ENCODE measurements around the gene MYO5C.
A peak's percentile ranks its signal among the peaks of the same experiment; 100 is the strongest.

The MYO5C gene

DNA sequence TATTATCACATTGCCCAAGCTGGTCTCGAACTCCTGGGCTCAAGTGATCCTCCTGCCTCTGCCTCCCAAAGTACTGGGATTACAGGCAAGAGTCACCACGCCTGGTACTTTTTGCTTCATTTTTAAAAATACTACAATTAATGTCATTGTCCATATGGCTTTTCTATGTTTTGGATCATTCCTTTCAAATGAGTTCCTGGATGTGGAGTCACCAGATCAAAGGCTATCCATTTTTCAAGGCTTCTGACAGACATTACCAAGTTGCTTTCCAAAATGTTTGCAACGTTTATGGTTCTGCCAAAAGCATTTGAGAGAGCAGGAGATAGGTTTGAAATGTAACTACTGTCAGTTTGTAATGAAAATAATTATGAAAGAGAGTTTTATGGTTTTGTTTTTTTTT, 148.8 kb downstream of the MYO5C start:
- DNase-seq (ENCODE audit: low read depth) = no peak

DNA sequence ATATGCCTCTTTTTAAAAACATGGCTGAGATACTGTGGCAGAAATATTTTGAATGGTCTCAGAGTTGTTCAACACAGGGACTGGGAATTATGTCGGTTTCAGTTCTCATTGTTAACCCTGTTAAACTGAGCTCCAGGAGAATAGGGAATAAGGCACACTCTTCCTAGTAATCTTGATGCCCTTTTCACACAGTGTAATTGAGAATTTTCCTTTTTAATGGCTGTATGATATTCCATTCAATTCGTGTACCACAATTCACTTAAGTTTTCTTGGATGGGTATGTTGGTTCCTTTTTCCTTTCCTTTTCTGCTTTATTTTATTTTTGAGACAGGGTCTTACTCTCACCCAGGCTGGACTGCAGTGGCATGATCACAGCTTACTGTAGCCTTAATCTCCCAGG, 149.3 kb downstream of the MYO5C start:
- no peak for DNase-seq (ENCODE audit: low read depth)

GRCh38 chr15:52144656-52145178, 150.9 kb downstream of the MYO5C start:
- no peak for DNase-seq (ENCODE audit: low read depth)

DNA sequence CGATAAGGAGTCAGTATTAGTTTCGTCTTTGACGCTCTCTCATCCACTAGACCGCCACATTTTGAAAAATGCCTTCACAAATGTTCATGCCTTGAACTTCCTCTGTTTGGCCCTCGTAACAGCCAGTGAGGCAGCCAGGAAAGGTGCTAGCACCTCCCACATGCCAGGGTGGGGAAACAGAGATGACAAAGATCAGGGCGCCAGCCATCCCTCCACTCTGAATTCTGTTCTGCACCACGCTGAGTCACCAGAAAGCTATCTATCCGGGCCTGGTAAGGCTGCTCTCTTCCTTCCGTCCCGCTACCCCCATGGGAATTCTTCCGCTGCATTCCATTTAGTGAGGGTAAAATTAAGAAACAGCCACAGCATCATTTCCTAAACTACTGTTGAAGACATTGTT, 151.7 kb downstream of the MYO5C start:
- DNase-seq (ENCODE audit: low read depth) = peak; percentile 57

Data from fibroblast of the conjunctiva (primary cell).